Calu3 (cell line): ENCODE results near the gene DOCK1. TPM values are rescaled to one million over a fixed set of nuclear protein-coding genes. Genes with fewer than 3 reads are reported as not detected.

ENCODE experiments used
- BruUV-seq: library from RNA; stranded (reverse); fragments of 400-500 nt; replicated peaks from 2 replicates; lab custom pipeline; 2021; lab: Mats Ljungman, UMichigan
- CTCF ChIA-PET: fragments of 300-600 bp; sonication (Branson Sonifier 250); formaldehyde crosslinking; loops from one replicate; lab custom pipeline; 2022; ENCODE audit warnings: antibody characterized with exemption; lab: Charles Lee
- DNase-seq: peaks from one replicate; pipeline ENCODE4 v3.0.0; 2022
- H3K27ac Mint-ChIP-seq: one replicate; pipeline ENCODE4 v1.8.0; 2022; ENCODE audit warnings: mixed read lengths; ENCODE audit not compliant: unreplicated experiment
- H3K27me3 Mint-ChIP-seq: one replicate; pipeline ENCODE4 v1.8.0; 2022; ENCODE audit warnings: mixed read lengths; ENCODE audit not compliant: unreplicated experiment
- H3K36me3 Mint-ChIP-seq: one replicate; pipeline ENCODE4 v1.8.0; 2022; ENCODE audit warnings: mild to moderate bottlenecking, moderate library complexity, mixed read lengths; ENCODE audit not compliant: insufficient read depth, unreplicated experiment
- H3K4me1 Mint-ChIP-seq: one replicate; pipeline ENCODE4 v1.8.0; 2022; ENCODE audit warnings: mild to moderate bottlenecking, low read depth, mixed read lengths; ENCODE audit not compliant: unreplicated experiment
- H3K4me3 Mint-ChIP-seq: one replicate; pipeline ENCODE4 v1.8.0; 2022; ENCODE audit warnings: mild to moderate bottlenecking, low read depth, moderate library complexity, mixed read lengths; ENCODE audit not compliant: unreplicated experiment
- H3K9me3 Mint-ChIP-seq: one replicate; pipeline ENCODE4 v1.8.0; 2022; ENCODE audit warnings: low read depth, mixed read lengths; ENCODE audit not compliant: unreplicated experiment
- CTCF ChIP-seq: fragments of 200-600 bp; IDR thresholded peaks from one replicate; pipeline ENCODE4 v1.8.0; 2022; ENCODE audit warnings: antibody characterized with exemption; ENCODE audit not compliant: unreplicated experiment
- intact Hi-C: fragments of 100-400 bp; cut with micrococcal nuclease; formaldehyde crosslinking; loops from one replicate; pipeline ENCODE4 v1.10.0; 2022; ENCODE audit not compliant: unreplicated experiment
- total RNA-seq: library from RNA; stranded (reverse); gene quantifications from 2 replicates; pipeline ENCODE4 v1.2.3, GENCODE V29; 2022

DOCK1 gene
- total RNA-seq, 1 experiment from 2014 or later: 34.2 TPM

- H3K27me3 Mint-ChIP-seq: peaks cover 42% of the 10 kb centered on the region
- DNase-seq: no peak
- no TSS peak for BruUV-seq
- intact Hi-C loops: no loop called here
- no peak overlapping the region for H3K27ac Mint-ChIP-seq
- H3K4me1 Mint-ChIP-seq: no peaks in the 10 kb centered on the region
- H3K4me3 Mint-ChIP-seq: no peak overlapping the region
- CTCF ChIA-PET: no interaction called here
- H3K36me3 Mint-ChIP-seq: no peaks in the 10 kb centered on the region
- H3K9me3 Mint-ChIP-seq: no peaks in the 10 kb centered on the region
- TF ChIP-seq CTCF: no peak
Measured at GRCh38 chr10:127464561-127464960, 559.3 kb downstream of the DOCK1 start.

- no peaks in the 10 kb centered on the region for H3K4me1 Mint-ChIP-seq
- no peak for DNase-seq
- peaks cover 68% of the 10 kb centered on the region for H3K27me3 Mint-ChIP-seq
- no peaks in the 10 kb centered on the region for H3K9me3 Mint-ChIP-seq
- no peak for TF ChIP-seq CTCF
- H3K36me3 Mint-ChIP-seq: no peaks in the 10 kb centered on the region
- no peak overlapping the region for H3K4me3 Mint-ChIP-seq
- BruUV-seq: no TSS peak
- CTCF ChIA-PET: no interaction called here
- intact Hi-C loops: no loop called here
- no peak overlapping the region for H3K27ac Mint-ChIP-seq
Measured at GRCh38 chr10:127467811-127468210, 562.6 kb downstream of the DOCK1 start.

GRCh38 chr10:127468632-127469031 is 563.4 kb downstream of the DOCK1 start:
- intact Hi-C loops: no loop called here
- CTCF ChIA-PET: no interaction called here
- Mint-ChIP-seq H3K9me3 (no peaks in the 10 kb centered on the region), H3K27me3 (peaks cover 65% of the 10 kb centered on the region), H3K36me3 (no peaks in the 10 kb centered on the region), H3K27ac (no peak overlapping the region), H3K4me3 (no peak overlapping the region), H3K4me1 (no peaks in the 10 kb centered on the region)
- no peak for DNase-seq
- no TSS peak for BruUV-seq
- TF ChIP-seq CTCF: no peak

GRCh38 chr10:127470911-127471310 is 565.7 kb downstream of the DOCK1 start:
- intact Hi-C loops: no loop called here
- no peak for TF ChIP-seq CTCF
- Mint-ChIP-seq H3K27ac (no peak overlapping the region), H3K9me3 (no peaks in the 10 kb centered on the region), H3K27me3 (peaks cover 54% of the 10 kb centered on the region), H3K4me3 (no peak overlapping the region), H3K4me1 (no peaks in the 10 kb centered on the region), H3K36me3 (no peaks in the 10 kb centered on the region)
- no peak for DNase-seq
- CTCF ChIA-PET: no interaction called here
- no TSS peak for BruUV-seq
